ENCODE data around the gene TSHZ3.

TSHZ3 gene

GRCh38 chr19:31266196-31266595, 83.0 kb downstream of the TSHZ3 start:
- Mint-ChIP-seq H3K4me1 (peaks cover 63% of the 10 kb centered on the region), H3K4me3 (no peak overlapping the region)
- TF ChIP-seq, protein P1, sequence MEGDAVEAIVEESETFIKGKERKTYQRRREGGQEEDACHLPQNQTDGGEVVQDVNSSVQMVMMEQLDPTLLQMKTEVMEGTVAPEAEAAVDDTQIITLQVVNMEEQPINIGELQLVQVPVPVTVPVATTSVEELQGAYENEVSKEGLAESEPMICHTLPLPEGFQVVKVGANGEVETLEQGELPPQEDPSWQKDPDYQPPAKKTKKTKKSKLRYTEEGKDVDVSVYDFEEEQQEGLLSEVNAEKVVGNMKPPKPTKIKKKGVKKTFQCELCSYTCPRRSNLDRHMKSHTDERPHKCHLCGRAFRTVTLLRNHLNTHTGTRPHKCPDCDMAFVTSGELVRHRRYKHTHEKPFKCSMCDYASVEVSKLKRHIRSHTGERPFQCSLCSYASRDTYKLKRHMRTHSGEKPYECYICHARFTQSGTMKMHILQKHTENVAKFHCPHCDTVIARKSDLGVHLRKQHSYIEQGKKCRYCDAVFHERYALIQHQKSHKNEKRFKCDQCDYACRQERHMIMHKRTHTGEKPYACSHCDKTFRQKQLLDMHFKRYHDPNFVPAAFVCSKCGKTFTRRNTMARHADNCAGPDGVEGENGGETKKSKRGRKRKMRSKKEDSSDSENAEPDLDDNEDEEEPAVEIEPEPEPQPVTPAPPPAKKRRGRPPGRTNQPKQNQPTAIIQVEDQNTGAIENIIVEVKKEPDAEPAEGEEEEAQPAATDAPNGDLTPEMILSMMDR (IDR thresholded peaks at IDR 0.05): no peak

DNA sequence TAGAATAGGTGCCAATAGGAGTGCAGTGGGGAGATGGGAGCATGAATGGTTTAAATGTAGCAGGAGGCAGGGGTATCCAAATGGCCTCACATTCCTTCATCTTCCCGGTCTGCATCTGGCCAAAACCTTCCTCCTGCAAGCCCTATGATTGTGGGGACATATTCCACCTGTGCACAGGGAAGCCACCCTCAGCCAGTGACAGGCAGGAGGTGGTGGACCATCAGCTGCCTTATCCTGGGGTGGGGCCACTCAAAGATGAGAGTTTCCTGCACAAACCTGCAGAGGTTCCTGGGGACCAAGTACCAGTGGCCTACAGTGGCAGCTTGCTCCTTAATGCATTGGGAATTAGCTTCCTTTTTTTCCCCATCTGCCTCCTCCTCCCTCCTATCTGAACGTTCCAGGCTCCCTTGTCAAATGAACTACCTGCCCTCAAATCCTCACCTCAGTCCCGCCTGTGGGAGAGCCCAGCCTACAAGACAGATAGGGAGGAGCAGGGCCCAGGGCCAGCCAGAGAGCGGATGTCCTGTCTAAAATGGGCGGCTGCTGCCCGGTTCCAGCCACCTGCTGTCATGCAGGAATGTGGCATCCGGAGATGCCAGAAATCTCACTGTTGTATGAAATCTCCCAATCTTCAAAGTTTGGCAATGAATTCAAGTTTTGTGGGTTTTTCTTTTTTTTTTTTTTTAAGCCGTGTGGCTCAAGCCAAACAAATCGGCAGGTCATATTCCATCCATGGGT, 85.0 kb downstream of the TSHZ3 start:
- Mint-ChIP-seq H3K27me3 (ENCODE audit: low read depth, poor library complexity) (peaks cover 9% of the 10 kb centered on the region), H3K4me1 (peaks cover 58% of the 10 kb centered on the region), H3K4me3 (no peak overlapping the region), H3K9me3 (no peaks in the 10 kb centered on the region), H3K36me3 (ENCODE audit: low read depth) (no peaks in the 10 kb centered on the region), H3K27ac (no peak overlapping the region)
- DNase-seq: no peak
- TF ChIP-seq, protein P1 (IDR thresholded peaks at IDR 0.05): no peak

More at GRCh38 chr19:31266196-31266595, 83.0 kb downstream of the TSHZ3 start:
- no peak overlapping the region for H3K27ac Mint-ChIP-seq
- no peak for DNase-seq
- peaks cover 6% of the 10 kb centered on the region for H3K27me3 Mint-ChIP-seq (ENCODE audit: low read depth, poor library complexity)
- H3K36me3 Mint-ChIP-seq (ENCODE audit: low read depth): no peaks in the 10 kb centered on the region
- no peaks in the 10 kb centered on the region for H3K9me3 Mint-ChIP-seq

- Mint-ChIP-seq H3K27me3 (ENCODE audit: low read depth, poor library complexity) (peaks cover 9% of the 10 kb centered on the region), H3K27ac (no peak overlapping the region), H3K9me3 (no peaks in the 10 kb centered on the region), H3K36me3 (ENCODE audit: low read depth) (no peaks in the 10 kb centered on the region), H3K4me3 (no peak overlapping the region), H3K4me1 (peaks cover 55% of the 10 kb centered on the region)
- TF ChIP-seq, protein P1 (IDR thresholded peaks at IDR 0.05): no peak
- DNase-seq: no peak
These were observed 85.9 kb downstream of the TSHZ3 start for GRCh38 chr19:31263328-31263727.

GRCh38 chr19:31262725-31263191, 86.5 kb downstream of the TSHZ3 start:
- no peak for DNase-seq
- H3K27me3 Mint-ChIP-seq (ENCODE audit: low read depth, poor library complexity): peaks cover 9% of the 10 kb centered on the region

GRCh38 chr19:31261603-31262212, 87.5 kb downstream of the TSHZ3 start:
- H3K27ac Mint-ChIP-seq: peak overlapping the region; percentile 80
- H3K9me3 Mint-ChIP-seq: no peaks in the 10 kb centered on the region

More at GRCh38 chr19:31262725-31263191, 86.5 kb downstream of the TSHZ3 start:
- Mint-ChIP-seq H3K4me1 (peaks cover 52% of the 10 kb centered on the region), H3K4me3 (peak overlapping the region; percentile 50), H3K9me3 (no peaks in the 10 kb centered on the region), H3K36me3 (ENCODE audit: low read depth) (no peaks in the 10 kb centered on the region), H3K27ac (peak overlapping the region; percentile 32)
- TF ChIP-seq, protein P1 (IDR thresholded peaks at IDR 0.05): no peak

More at GRCh38 chr19:31261603-31262212, 87.5 kb downstream of the TSHZ3 start:
- no peak for DNase-seq
- H3K4me3 Mint-ChIP-seq: peak overlapping the region; percentile 50
- TF ChIP-seq, protein P1 (IDR thresholded peaks at IDR 0.05): no peak
- peaks cover 13% of the 10 kb centered on the region for H3K27me3 Mint-ChIP-seq (ENCODE audit: low read depth, poor library complexity)
- H3K4me1 Mint-ChIP-seq: peaks cover 59% of the 10 kb centered on the region
- no peaks in the 10 kb centered on the region for H3K36me3 Mint-ChIP-seq (ENCODE audit: low read depth)
